Endodermal cell (in vitro differentiated cells): Measurements from ENCODE around the gene PMPCB. TPM values are rescaled to one million over a fixed set of nuclear protein-coding genes. Genes with fewer than 3 reads are reported as not detected.

Source experiments
- DNase-seq: peaks from one replicate; pipeline ENCODE4 v3.0.0-alpha.2; 2017
- H3K27ac ChIP-seq: 2 replicates; pipeline ENCODE4 v1.5.1; 2013; ENCODE audit warnings: mild to moderate bottlenecking, low read depth, low read length, moderate library complexity
- H3K27me3 ChIP-seq: 2 replicates; pipeline ENCODE4 v1.6.1; 2013; ENCODE audit warnings: mild to moderate bottlenecking, low read length, moderate library complexity; ENCODE audit not compliant: insufficient read depth, control insufficient read depth, poor library complexity, severe bottlenecking
- H3K36me3 ChIP-seq: 2 replicates; pipeline ENCODE4 v1.7.0; 2013; ENCODE audit warnings: mild to moderate bottlenecking, low read length, moderate library complexity; ENCODE audit not compliant: control insufficient read depth, insufficient read depth
- H3K4me1 ChIP-seq: one replicate; pipeline ENCODE4 v1.7.0; 2013; ENCODE audit warnings: low read length; ENCODE audit not compliant: control insufficient read depth, insufficient read depth
- H3K4me3 ChIP-seq: 2 replicates; pipeline ENCODE4 v1.5.1; 2013; ENCODE audit warnings: mild to moderate bottlenecking, low read length, moderate library complexity
- H3K9ac ChIP-seq: 2 replicates; pipeline ENCODE4 v1.6.1; 2013; ENCODE audit warnings: mild to moderate bottlenecking, low read length, moderate library complexity; ENCODE audit not compliant: poor library complexity, severe bottlenecking; ENCODE audit errors: extremely low read depth
- H3K9me3 ChIP-seq: 2 replicates; pipeline ENCODE4 v1.6.1; 2013; ENCODE audit warnings: mild to moderate bottlenecking, low read length, moderate library complexity; ENCODE audit not compliant: control insufficient read depth
- H3K27ac Mint-ChIP-seq: 2 replicates; pipeline ENCODE4 v1.8.0; 2020; ENCODE audit warnings: mixed read lengths
- H3K27me3 Mint-ChIP-seq: 2 replicates; pipeline ENCODE4 v1.8.0; 2021; ENCODE audit warnings: mild to moderate bottlenecking, mixed read lengths; ENCODE audit not compliant: insufficient read depth
- H3K36me3 Mint-ChIP-seq: 2 replicates; pipeline ENCODE4 v1.8.0; 2020; ENCODE audit warnings: low read depth, mixed read lengths
- H3K4me1 Mint-ChIP-seq: 2 replicates; pipeline ENCODE4 v1.8.0; 2020; ENCODE audit warnings: mixed read lengths
- H3K4me3 Mint-ChIP-seq: 2 replicates; pipeline ENCODE4 v1.8.0; 2020; ENCODE audit warnings: mild to moderate bottlenecking, moderate library complexity, mixed read lengths
- H3K9me3 Mint-ChIP-seq: 2 replicates; pipeline ENCODE4 v1.8.0; 2020; ENCODE audit warnings: mild to moderate bottlenecking, mixed read lengths
- CTCF ChIP-seq: fragments of 200-600 bp; sonication (generic); conservative IDR thresholded peaks from 2 replicates; pipeline ENCODE4 v1.5.0; 2021; ENCODE audit warnings: antibody characterized with exemption, mild to moderate bottlenecking
- WGBS, 2 experiments: methylation state at CpG; one replicate each; pipeline versions ENCODE4 v1.1.5 to v1.1.7; 2013; ENCODE audit warnings: missing lambda C conversion rate in 2 of 2, mixed read lengths in 1 of 2; ENCODE audit not compliant: insufficient coverage in 1 of 2, insufficient read length in 1 of 2; 5-methylcytosine and 5-hydroxymethylcytosine counted together
- total RNA-seq, 2 donors: library from RNA; stranded (reverse); fragmentation: NEBNext Ultra II Directional in 1 of 2; extraction: Animal tissue kit (Norgen Biotek cat#: 25700) in 1 of 2; gene quantifications; 2 replicates in 1 of 2; 3 replicates in 1 of 2; pipeline ENCODE4 v1.2.1, GENCODE V29; 2021

Gene PMPCB
- total RNA-seq, 2 donors from 2014 or later: 63.9 to 75.2 TPM

GRCh38 chr7:103349805-103350204, 52.6 kb downstream of the PMPCB start:
- no peaks in the 10 kb centered on the region for H3K9me3 Mint-ChIP-seq
- Histone ChIP-seq H3K36me3 (peaks cover 39% of the 10 kb centered on the region), H3K27ac (no peak overlapping the region), H3K9me3 (no peaks in the 10 kb centered on the region), H3K27me3 (no peaks in the 10 kb centered on the region), H3K9ac (no peak overlapping the region), H3K4me3 (peak overlapping the region; percentile 92), H3K4me1 (no peaks in the 10 kb centered on the region)
- H3K4me1 Mint-ChIP-seq: peaks cover 19% of the 10 kb centered on the region
- no peak for TF ChIP-seq CTCF
- 100% methylated on average over 1 of the region's 1 CpG; no CpG with 5 or more reads in 1 of the 2 experiments for WGBS, 2 experiments
- H3K27me3 Mint-ChIP-seq: no peaks in the 10 kb centered on the region
- peak overlapping the region; percentile 99 for H3K4me3 Mint-ChIP-seq
- peaks cover 9% of the 10 kb centered on the region for H3K36me3 Mint-ChIP-seq
- peak overlapping the region; percentile 67 for H3K27ac Mint-ChIP-seq
- no peak for DNase-seq

Other genes with a start within 250 kb of the PMPCB start
- gene FBXL13, start 222.6 kb upstream of the PMPCB start, total RNA-seq: 1 to 10 TPM; 2.1 to 2.7 TPM
- gene ARMC10, start 222.3 kb upstream of the PMPCB start, total RNA-seq: 10 to 100 TPM; 46.3 to 48.9 TPM
- gene NAPEPLD, start 148.3 kb upstream of the PMPCB start, total RNA-seq: 10 to 100 TPM; 13.2 to 14.1 TPM
- gene DNAJC2, start 47.3 kb downstream of the PMPCB start, total RNA-seq: 10 to 100 TPM; 40.8 to 43.0 TPM
- 100 to 1,000 TPM; 108 to 109 TPM for gene PSMC2, start 50.2 kb downstream of the PMPCB start, total RNA-seq
- under 1 TPM; 0.35 to 0.53 TPM for gene SLC26A5, start 148.8 kb downstream of the PMPCB start, total RNA-seq